ENCODE measurements around the gene FNIP2.

The FNIP2 gene

GRCh38 chr4:158869001-158869400, 100.2 kb downstream of the FNIP2 start:
- POLR2A ChIA-PET, result no interaction called here
- TF ChIP-seq CTCF (IDR thresholded peaks at IDR 0.05; ENCODE audit: insufficient read depth, low read length, missing control alignments), result no peak
- DNase-seq (ENCODE audit: low read depth, low spot score), result no peak
- CTCF ChIA-PET, result interaction anchor here (0.9 to 2.1 kb wide), 5 partner anchors 11 to 574 kb away, joined by 3 to 6 read pairs (median 4); no protein-coding TSS in a partner anchor
- H3K4me3 ChIP-seq (ENCODE audit: low read depth, low read length), result no peak overlapping the region

DNA sequence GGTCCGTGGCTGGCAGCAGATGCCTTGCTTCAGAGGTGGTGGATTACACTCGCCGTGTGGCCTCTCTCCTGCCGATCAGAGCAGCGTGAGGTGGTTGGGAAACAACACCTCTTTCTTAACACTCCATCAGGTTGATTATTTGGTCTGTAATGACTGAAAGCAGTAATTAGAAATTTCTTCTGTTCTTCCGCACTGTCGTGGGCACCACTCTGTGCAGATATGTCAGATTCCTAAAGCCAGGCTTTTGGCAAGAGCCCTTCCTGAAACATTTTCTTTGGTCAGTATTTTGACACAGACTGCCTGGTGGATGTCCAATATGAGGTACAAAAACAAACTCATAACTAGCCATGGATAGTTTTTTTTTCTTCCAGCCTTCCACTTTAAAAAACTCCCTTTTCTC, 100.9 kb downstream of the FNIP2 start:
- DNase-seq (ENCODE audit: low read depth, low spot score), result no peak
- H3K4me3 ChIP-seq (ENCODE audit: low read depth, low read length), result no peak overlapping the region
- no peak for TF ChIP-seq CTCF (IDR thresholded peaks at IDR 0.05; ENCODE audit: insufficient read depth, low read length, missing control alignments)
- ChIA-PET POLR2A (no interaction called here), CTCF (interaction anchor here (0.9 to 2.1 kb wide), 5 partner anchors 11 to 573 kb away, joined by 3 to 6 read pairs (median 4); no protein-coding TSS in a partner anchor)

GRCh38 chr4:158870282-158870625, 101.4 kb downstream of the FNIP2 start:
- no peak overlapping the region for H3K4me3 ChIP-seq (ENCODE audit: low read depth, low read length)
- no peak for DNase-seq (ENCODE audit: low read depth, low spot score)
- CTCF ChIA-PET, result interaction anchor here (1.2 to 1.7 kb wide), 3 partner anchors 13 to 158 kb away, joined by 3 to 4 read pairs (median 4); no protein-coding TSS in a partner anchor
- no peak for TF ChIP-seq CTCF (IDR thresholded peaks at IDR 0.05; ENCODE audit: insufficient read depth, low read length, missing control alignments)
- POLR2A ChIA-PET, result no interaction called here

DNA sequence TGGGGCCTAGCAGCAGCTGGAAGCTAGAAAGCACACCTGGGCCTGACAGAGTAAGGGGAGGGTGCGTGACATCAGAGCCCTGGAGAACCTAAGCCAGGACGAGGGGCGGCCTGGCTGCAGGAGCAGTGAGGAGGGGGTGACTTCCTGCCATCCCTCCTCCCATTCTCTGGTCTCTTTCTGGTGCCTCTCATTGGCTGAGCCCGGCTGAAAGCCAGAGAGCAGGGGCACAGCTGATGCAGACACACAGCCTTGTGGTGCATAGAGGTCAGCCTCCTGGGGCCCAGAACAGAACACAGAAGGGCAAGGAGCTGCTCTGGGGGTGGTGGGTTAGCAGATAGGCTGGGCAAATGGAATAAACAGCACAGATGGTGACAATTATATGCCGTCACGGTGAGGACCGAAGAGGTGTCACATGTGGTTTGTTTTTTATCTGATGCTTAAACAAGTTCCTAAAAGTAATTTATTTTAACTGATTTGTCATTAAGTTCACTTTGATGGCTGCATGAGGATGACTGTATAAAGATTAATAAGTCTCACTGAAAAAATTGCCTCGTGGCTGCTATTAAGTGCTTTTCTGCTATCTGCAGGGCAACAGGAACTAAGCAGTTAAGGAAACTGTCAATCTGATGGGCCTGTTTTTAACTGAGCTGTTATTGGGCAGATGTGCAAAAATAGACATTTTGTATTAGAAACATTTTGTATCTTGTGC, 102.0 kb downstream of the FNIP2 start:
- ChIA-PET CTCF (interaction anchor here (1.2 to 1.9 kb wide), 3 partner anchors 19 to 308 kb away, joined by 3 to 5 read pairs (median 4); no protein-coding TSS in a partner anchor), POLR2A (no interaction called here)
- DNase-seq (ENCODE audit: low read depth, low spot score), result no peak
- no peak for TF ChIP-seq CTCF (IDR thresholded peaks at IDR 0.05; ENCODE audit: insufficient read depth, low read length, missing control alignments)
- H3K4me3 ChIP-seq (ENCODE audit: low read depth, low read length), result no peak overlapping the region

DNA sequence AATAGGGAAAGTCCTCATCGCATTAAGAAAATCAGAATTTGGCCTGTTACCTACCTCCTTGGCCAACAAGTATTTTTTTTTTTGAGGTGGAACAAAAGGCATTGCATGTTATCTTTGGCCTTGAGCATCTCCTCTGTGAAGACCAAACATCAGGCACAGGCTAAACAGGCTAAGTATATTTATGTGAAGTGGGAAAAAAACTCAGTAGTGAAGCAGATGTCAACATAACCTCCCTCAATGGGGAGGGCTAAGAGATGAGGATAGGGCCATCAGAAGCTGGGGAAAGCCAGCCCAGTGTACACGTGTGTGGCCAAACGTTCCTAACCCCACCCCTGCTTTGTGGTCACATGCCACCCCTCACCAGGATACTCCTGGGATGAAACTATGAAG, 102.5 kb downstream of the FNIP2 start:
- TF ChIP-seq CTCF (IDR thresholded peaks at IDR 0.05; ENCODE audit: insufficient read depth, low read length, missing control alignments), result no peak
- no peak overlapping the region for H3K4me3 ChIP-seq (ENCODE audit: low read depth, low read length)
- CTCF ChIA-PET, result interaction anchor here (1.2 to 1.9 kb wide), 3 partner anchors 20 to 307 kb away, joined by 3 to 5 read pairs (median 4); no protein-coding TSS in a partner anchor
- no peak for DNase-seq (ENCODE audit: low read depth, low spot score)
- POLR2A ChIA-PET, result no interaction called here

- CTCF ChIA-PET, result no interaction called here
- no peak overlapping the region for H3K4me3 ChIP-seq (ENCODE audit: low read depth, low read length)
- DNase-seq (ENCODE audit: low read depth, low spot score), result peak; percentile 92
- POLR2A ChIA-PET, result interaction anchor here (0.5 to 1.5 kb wide), 2 partner anchors 123 to 130 kb away, joined by 3 to 4 read pairs; no protein-coding TSS in a partner anchor
- no peak for TF ChIP-seq CTCF (IDR thresholded peaks at IDR 0.05; ENCODE audit: insufficient read depth, low read length, missing control alignments)
Measured at GRCh38 chr4:158873795-158874401, 105.1 kb downstream of the FNIP2 start.
